Measurements from ENCODE around the gene CSMD2. TPM values are rescaled to one million over a fixed set of nuclear protein-coding genes. Genes with fewer than 3 reads are reported as not detected.

The CSMD2 gene
- total RNA-seq, 3 donors from 2014 or later = 0.12 to 0.41 (median 0.28) TPM

- TF ChIP-seq CTCF (IDR thresholded peaks at IDR 0.05) = no peak
- Histone ChIP-seq H3K9me3 (no peaks in the 10 kb centered on the region), H3K4me1 (ENCODE audit: low read depth) (no peaks in the 10 kb centered on the region), H3K36me3 (ENCODE audit: low read depth) (no peaks in the 10 kb centered on the region), H3K4me3 (no peak overlapping the region)
- no peak for DNase-seq
- intact Hi-C loops (cut with DNase I, micrococcal nuclease) = no loop called here
- ATAC-seq = no peak
Measured at GRCh38 chr1:34055818-34056217, 109.2 kb downstream of the CSMD2 start.

GRCh38 chr1:34054920-34055319, 110.1 kb downstream of the CSMD2 start:
- DNase-seq = no peak
- Histone ChIP-seq H3K4me1 (ENCODE audit: low read depth) (no peaks in the 10 kb centered on the region), H3K36me3 (ENCODE audit: low read depth) (no peaks in the 10 kb centered on the region), H3K9me3 (no peaks in the 10 kb centered on the region), H3K4me3 (no peak overlapping the region)
- TF ChIP-seq CTCF (IDR thresholded peaks at IDR 0.05) = no peak
- intact Hi-C loops (cut with DNase I, micrococcal nuclease) = no loop called here
- no peak for ATAC-seq

GRCh38 chr1:34053660-34054059, 111.4 kb downstream of the CSMD2 start:
- ATAC-seq (no peak), DNase-seq (no peak)
- Histone ChIP-seq H3K36me3 (ENCODE audit: low read depth) (no peaks in the 10 kb centered on the region), H3K9me3 (peaks cover 3% of the 10 kb centered on the region), H3K4me1 (ENCODE audit: low read depth) (no peaks in the 10 kb centered on the region), H3K4me3 (no peak overlapping the region)
- TF ChIP-seq CTCF (IDR thresholded peaks at IDR 0.05) = no peak
- intact Hi-C loops (cut with DNase I, micrococcal nuclease) = no loop called here

- no peak for TF ChIP-seq CTCF (IDR thresholded peaks at IDR 0.05)
Measured at GRCh38 chr1:34052565-34052964, 112.5 kb downstream of the CSMD2 start.

GRCh38 chr1:34050709-34051485, 114.1 kb downstream of the CSMD2 start:
- no peaks in the 10 kb centered on the region for H3K4me1 ChIP-seq (ENCODE audit: low read depth)
- intact Hi-C loops (cut with DNase I, micrococcal nuclease) = no loop called here
- H3K9me3 ChIP-seq = peaks cover 3% of the 10 kb centered on the region
- DNase-seq (no peak), ATAC-seq (no peak)
- TF ChIP-seq CTCF (IDR thresholded peaks at IDR 0.05) = no peak
- H3K4me3 ChIP-seq = no peak overlapping the region
- no peaks in the 10 kb centered on the region for H3K36me3 ChIP-seq (ENCODE audit: low read depth)

More at GRCh38 chr1:34052565-34052964, 112.5 kb downstream of the CSMD2 start:
- peaks cover 3% of the 10 kb centered on the region for H3K9me3 ChIP-seq
- no peaks in the 10 kb centered on the region for H3K36me3 ChIP-seq (ENCODE audit: low read depth)
- H3K4me3 ChIP-seq = no peak overlapping the region
- DNase-seq = no peak
- intact Hi-C loops (cut with DNase I, micrococcal nuclease) = no loop called here
- ATAC-seq = no peak
- no peaks in the 10 kb centered on the region for H3K4me1 ChIP-seq (ENCODE audit: low read depth)

All from mucosa of descending colon (tissue), 3 donors.